ENCODE data around the gene CLK1. TPM values are rescaled to one million over a fixed set of nuclear protein-coding genes. Genes with fewer than 3 reads are reported as not detected.

CLK1 gene
- total RNA-seq, 1 experiment from 2014 or later, result 46.8 TPM

GRCh38 chr2:200852605-200853004 lies 11.9 kb downstream of the CLK1 start:
- TF ChIP-seq, protein P1, sequence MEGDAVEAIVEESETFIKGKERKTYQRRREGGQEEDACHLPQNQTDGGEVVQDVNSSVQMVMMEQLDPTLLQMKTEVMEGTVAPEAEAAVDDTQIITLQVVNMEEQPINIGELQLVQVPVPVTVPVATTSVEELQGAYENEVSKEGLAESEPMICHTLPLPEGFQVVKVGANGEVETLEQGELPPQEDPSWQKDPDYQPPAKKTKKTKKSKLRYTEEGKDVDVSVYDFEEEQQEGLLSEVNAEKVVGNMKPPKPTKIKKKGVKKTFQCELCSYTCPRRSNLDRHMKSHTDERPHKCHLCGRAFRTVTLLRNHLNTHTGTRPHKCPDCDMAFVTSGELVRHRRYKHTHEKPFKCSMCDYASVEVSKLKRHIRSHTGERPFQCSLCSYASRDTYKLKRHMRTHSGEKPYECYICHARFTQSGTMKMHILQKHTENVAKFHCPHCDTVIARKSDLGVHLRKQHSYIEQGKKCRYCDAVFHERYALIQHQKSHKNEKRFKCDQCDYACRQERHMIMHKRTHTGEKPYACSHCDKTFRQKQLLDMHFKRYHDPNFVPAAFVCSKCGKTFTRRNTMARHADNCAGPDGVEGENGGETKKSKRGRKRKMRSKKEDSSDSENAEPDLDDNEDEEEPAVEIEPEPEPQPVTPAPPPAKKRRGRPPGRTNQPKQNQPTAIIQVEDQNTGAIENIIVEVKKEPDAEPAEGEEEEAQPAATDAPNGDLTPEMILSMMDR (conservative IDR thresholded peaks at IDR 0.05), result no peak
- Mint-ChIP-seq H3K36me3 (ENCODE audit: insufficient read depth in 1 of 3, low read depth in 3 of 3) (peaks cover 43 to 69% (median 58%) of the 10 kb centered on the region in 3 experiments; a peak in 6 of 7 replicates), H3K4me3 (no peak overlapping the region)

More at GRCh38 chr2:200852605-200853004, 11.9 kb downstream of the CLK1 start:
- no peak overlapping the region for H3K27ac ChIP-seq (ENCODE audit: insufficient read length, low read depth, low read length)
- no peaks in the 10 kb centered on the region for H3K4me1 ChIP-seq (ENCODE audit: insufficient read depth, low read length)
- H2AK5ac ChIP-seq (ENCODE audit: insufficient read length, low read length), result no peak overlapping the region
- DNase-seq, result no peak
- H4K20me1 ChIP-seq (ENCODE audit: control insufficient read depth, insufficient read depth, insufficient read length), result no peaks in the 10 kb centered on the region
- H3K79me2 ChIP-seq (ENCODE audit: insufficient read depth, low read length), result no peaks in the 10 kb centered on the region
- no peak overlapping the region for H3K9ac ChIP-seq (ENCODE audit: extremely low read depth, insufficient read length, low read length)
- peak overlapping the region in 2 of 3 experiments; percentile 3 to 65; a peak in 2 of 7 replicates for H3K27ac Mint-ChIP-seq
- H3K9me3 Mint-ChIP-seq, result no peaks in the 10 kb centered on the region
- no peak overlapping the region for H3K18ac ChIP-seq (ENCODE audit: insufficient read length, low read depth, low read length)
- H4K8ac ChIP-seq (replicated peaks; ENCODE audit: insufficient read length, low read depth, low read length), result no peak overlapping the region
- H3K4me1 Mint-ChIP-seq, result no peaks in the 10 kb centered on the region
- H3K27me3 ChIP-seq (ENCODE audit: insufficient read depth, low read length), result no peaks in the 10 kb centered on the region
- H3T11ph ChIP-seq (ENCODE audit: low read length), result no peak overlapping the region
- H2BK120ac ChIP-seq (ENCODE audit: low read depth, low read length, poor library complexity, severe bottlenecking), result no peak overlapping the region
- no peak overlapping the region for H2BK15ac ChIP-seq (ENCODE audit: low read depth, low read length)
- H3K9me3 ChIP-seq (ENCODE audit: control insufficient read depth, low read depth, low read length), result no peaks in the 10 kb centered on the region
- H3K27me3 Mint-ChIP-seq (ENCODE audit: low read depth), result no peaks in the 10 kb centered on the region; the same call in 1 of the 2 replicates
- no peak overlapping the region for H2BK5ac ChIP-seq (ENCODE audit: insufficient read length, low read length)
- no peak overlapping the region for H3K4me2 ChIP-seq (ENCODE audit: insufficient read depth, insufficient read length, low read length)
- no peak overlapping the region for H4K91ac ChIP-seq (ENCODE audit: insufficient read length, low read depth, low read length)
- no peak overlapping the region for H4K5ac ChIP-seq (ENCODE audit: insufficient read length, low read depth, low read length)
- WGBS (ENCODE audit: extremely low coverage, insufficient read length, low lambda C conversion rate), result no CpG with 5 or more reads among the region's 2 CpGs
- no peak overlapping the region for H3K14ac ChIP-seq (ENCODE audit: insufficient read depth, low read length)
- H2BK12ac ChIP-seq (ENCODE audit: insufficient read length, low read depth, low read length), result no peak overlapping the region
- no peak overlapping the region for H3K56ac ChIP-seq (ENCODE audit: insufficient read length, low read depth, low read length)
- H3K79me1 ChIP-seq (ENCODE audit: insufficient read depth, low read depth, low read length, poor library complexity, severe bottlenecking), result no peaks in the 10 kb centered on the region
- no peak overlapping the region for H3K23ac ChIP-seq (ENCODE audit: insufficient read length, low read depth, low read length)
- H2AFZ ChIP-seq (ENCODE audit: low read length), result no peak overlapping the region
- H2BK20ac ChIP-seq (ENCODE audit: low read depth, low read length, poor library complexity, severe bottlenecking), result no peak overlapping the region
- no peak overlapping the region for H3K4ac ChIP-seq (ENCODE audit: low read depth, low read length)
- H3K23me2 ChIP-seq (ENCODE audit: insufficient read length, low read depth, low read length, poor library complexity, severe bottlenecking), result no peaks in the 10 kb centered on the region

All from H9 (cell line).